Measurements from ENCODE around the gene TSKS.

Gene TSKS

GRCh38 chr19:49713236-49713845 lies 49.8 kb downstream of the TSKS start:
- DNase-seq: no peak

DNA sequence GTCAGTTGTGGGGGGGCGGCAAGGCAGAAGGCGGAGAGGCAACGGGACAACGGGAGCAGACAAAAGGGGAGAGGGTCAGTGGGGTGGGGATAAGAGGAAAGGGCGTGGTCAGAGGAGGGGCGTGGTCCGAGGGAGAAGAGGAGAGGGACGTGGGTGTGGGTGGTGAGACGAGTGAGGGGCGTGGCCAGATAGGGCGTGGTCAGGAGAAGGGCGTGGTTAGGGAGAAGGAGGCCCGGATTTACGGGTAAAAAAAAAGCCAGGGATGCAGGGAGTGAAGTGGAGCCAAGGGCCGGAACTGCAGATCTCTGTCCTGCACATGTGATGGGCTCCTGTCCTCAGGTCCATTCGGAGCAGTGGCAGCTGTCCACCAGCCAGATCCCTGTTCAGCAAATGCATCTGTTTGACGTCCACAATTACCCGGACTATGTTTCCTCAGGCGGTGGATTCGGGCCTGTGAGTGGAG lies 50.7 kb downstream of the TSKS start:
- DNase-seq: peak; percentile 11

- DNase-seq: peak; percentile 10
Measured at GRCh38 chr19:49710372-49710951, 52.6 kb downstream of the TSKS start.

GRCh38 chr19:49705919-49706318 lies 57.2 kb downstream of the TSKS start:
- DNase-seq: no peak

- no peak for DNase-seq
Measured at GRCh38 chr19:49704888-49705642, 58.0 kb downstream of the TSKS start.

GRCh38 chr19:49701271-49701786 lies 61.8 kb downstream of the TSKS start:
- DNase-seq: no peak

DNA sequence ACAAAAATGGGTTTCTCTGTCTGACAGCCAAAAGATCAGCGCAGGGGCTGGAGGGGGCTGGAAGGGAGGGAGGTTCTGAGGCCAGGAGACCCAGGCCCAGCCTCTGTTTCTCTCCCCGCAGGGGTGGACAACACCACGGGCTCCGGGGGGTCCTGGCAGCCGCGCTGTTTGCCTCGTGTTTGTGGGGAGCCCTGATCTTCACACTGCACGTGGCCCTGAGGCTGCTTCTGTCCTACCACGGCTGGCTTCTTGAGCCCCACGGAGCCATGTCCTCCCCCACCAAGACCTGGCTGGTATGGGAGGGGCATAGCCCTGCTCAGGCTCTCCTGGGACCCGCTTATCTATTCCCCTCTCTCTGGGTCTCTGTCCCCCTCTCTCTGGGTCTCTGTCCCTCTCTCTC lies 62.5 kb downstream of the TSKS start:
- DNase-seq: no peak

GRCh38 chr19:49699364-49699763 lies 63.7 kb downstream of the TSKS start:
- no peak for DNase-seq

- no peak for DNase-seq
Measured at GRCh38 chr19:49696865-49697264, 66.2 kb downstream of the TSKS start.

- DNase-seq: no peak
Measured at GRCh38 chr19:49696115-49696514, 67.0 kb downstream of the TSKS start.

DNA sequence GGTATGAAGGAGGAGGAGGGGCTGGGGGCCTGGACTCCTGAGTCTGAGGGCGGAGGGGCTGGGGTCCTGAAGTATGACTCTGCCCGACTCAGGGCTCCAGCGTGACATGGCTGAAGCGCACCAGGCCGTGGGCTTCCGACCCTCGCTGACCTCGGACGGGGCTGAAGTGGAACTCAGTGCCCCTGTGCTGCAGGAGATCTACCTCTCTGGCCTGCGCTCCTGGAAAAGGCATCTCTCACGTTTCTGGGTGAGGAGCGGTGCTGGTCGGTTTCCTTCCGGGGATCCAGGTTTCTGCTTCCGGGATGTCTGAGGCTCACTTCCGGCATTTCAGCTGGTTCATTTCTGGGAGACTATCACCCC lies 71.0 kb downstream of the TSKS start:
- DNase-seq: no peak

DNA sequence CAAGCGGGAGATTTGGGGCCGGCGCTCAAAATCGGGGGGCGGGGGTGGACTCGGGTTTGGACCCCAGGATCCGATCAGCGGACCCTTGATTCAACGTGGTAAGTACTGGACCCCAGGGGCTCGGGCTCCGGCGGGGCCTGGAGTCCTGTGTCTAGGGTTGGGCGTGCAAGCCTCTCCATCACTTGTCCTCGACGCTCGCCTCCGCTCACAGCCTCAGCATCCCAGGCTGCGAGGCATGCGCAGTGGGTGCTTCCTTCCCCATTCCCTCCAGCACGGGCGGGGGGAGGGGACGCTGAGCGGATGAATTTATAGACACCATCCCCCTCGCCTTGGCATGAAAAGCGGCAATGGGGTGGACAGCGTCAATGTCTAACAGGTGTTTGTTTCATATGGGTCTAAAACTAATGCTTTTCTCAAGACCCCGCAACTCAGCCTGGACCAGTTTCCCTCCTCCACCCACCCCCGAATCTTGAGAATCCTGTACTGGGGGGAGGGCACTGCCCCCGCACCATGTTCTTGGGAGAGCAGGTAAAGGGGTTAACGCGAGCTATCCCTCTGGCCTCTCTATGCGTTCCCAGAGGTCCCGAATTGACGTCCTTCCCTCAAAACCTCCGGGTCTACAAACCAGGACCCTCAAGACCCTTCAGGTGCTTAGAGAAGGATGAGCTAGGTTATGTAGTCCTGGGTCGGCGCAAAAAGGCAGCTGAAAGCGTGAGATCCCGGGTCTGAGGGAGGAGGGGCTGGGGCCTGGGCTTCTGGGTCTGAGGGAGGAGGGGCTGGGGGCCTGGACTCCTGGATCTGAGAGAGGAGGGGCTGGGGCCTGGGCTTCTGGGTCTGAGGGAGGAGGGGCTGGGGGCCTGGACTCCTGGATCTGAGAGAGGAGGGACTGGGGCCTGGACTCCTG lies 71.6 kb downstream of the TSKS start:
- peak; percentile 85 for DNase-seq

GRCh38 chr19:49690656-49691242 lies 72.4 kb downstream of the TSKS start, which contains the start of gene CPT1C:
Gene CPT1C, plus strand, starts transcription at chr19:49691116. Its CDS starts 1,137 bp downstream, at chr19:49692253.
- DNase-seq: peak; percentile 83

DNA sequence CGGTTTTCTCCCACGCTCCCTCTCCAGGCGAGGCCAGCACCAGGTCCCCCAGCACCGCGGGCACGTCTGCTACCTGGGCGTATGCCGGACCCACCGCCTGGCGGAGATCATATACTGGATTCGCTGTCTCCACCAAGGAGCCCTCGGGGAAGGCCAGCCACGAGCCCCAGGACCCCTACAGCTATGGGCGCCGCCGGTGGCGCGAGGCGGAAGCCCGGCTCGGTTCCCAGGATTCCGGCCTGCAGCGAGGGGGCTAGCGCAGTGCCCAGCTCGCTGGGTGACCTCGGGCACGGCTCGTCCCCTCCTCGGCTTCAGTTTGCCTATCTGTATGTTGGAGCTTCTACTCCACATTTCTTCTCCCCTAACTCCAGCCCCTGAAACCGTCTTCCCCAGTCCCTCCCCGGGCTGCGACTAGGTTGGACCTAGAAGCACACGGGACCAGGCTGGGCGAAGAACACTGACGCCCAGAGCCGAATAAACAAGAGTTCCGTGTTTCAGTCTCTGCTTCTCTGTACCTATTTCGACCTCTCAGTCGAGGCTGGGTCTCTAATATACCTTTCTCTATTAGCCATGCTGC lies 72.9 kb downstream of the TSKS start:
- DNase-seq: no peak

All from fibroblast of skin of scalp (primary cell).